T-helper 2 cell treated with Interferon-gamma antibody and Interleukin-4, amounts not matched to agents 100 ng/mL and 5 ng/mL, for 36 hours (primary cell): ENCODE measurements around the gene RABGGTA. TPM values are rescaled to one million over a fixed set of nuclear protein-coding genes. Genes with fewer than 3 reads are reported as not detected.

Experiments
- intact Hi-C: fragments of 100-400 bp; cut with micrococcal nuclease; formaldehyde crosslinking; loops from one replicate; pipeline ENCODE4 v1.15.1; 2023
- total RNA-seq: library from RNA; stranded (reverse); gene quantifications from 2 replicates; pipeline ENCODE4 v1.2.3, GENCODE V29; 2022

The RABGGTA gene
- total RNA-seq, 1 donor from 2014 or later = 54.4 TPM

DNA sequence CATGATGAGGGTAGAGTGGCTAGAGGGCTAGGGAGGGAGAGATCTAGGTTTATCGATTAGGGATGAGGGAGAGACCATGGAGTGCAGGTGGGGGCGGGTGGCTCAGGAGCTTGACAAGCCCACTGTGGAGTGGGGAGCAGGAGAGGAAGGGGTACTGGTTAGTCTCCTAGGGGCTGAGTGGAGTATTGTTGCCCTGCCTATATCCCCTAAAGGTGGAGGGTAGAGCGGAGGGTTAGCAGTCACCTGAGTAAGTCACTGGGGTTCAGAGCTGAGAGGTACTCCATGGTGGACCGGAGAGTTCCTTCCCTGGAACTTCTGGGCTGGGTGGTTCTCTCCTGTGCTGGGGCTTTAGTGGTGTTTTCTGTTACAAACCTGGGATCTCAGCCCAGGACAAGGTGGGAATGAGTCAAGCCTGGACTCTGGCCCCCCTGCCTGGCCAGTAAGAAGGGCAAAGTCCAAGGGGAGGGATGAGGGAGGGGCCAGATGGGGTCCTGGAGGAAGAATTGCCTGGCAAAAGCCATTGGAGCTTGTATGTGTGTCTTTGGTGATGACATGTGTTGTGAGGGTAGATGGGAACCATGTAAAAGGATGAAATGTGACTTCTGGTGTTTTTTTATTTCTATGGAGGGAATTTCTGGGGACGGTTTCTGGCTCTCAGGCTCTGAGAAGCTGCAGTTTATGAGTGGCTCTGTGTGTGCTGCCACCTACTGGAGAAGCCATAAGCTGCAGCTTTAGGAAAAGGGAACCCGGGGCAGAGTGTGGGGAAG lies 36.4 kb upstream of the RABGGTA start, which contains the start of gene CIDEB:
TSS of gene CIDEB (minus strand) at position 403 of the 767 bp plus-strand sequence. CDS start at position 284, 119 bp downstream.
- intact Hi-C loops = loop anchor here (1.0 kb wide), 1 partner anchor 65 kb away; the partner anchor contains the start of gene TINF2

DNA sequence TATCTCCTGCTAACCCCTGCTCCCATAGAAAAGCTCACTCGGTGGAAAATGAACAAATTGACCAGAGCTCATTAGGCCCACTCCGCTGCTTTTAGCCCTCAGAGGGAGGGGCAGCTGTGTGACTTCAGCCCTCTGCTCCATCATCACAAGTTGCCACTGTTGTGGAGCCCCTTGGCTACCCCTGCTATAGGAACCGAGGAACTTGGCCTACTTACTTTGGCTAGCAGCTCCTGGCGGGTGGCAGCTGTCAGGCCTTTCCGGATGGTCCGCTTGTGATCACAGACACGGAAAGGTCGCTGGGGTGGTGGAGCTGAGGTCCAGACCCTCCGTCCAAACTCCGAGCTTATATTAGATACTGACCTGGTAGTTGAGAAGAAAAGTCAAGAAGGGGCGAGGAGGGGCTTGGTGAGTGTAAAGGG lies 35.8 kb upstream of the RABGGTA start:
- intact Hi-C loops = no loop called here

GRCh38 chr14:24304019-24304387 lies 32.6 kb upstream of the RABGGTA start:
- intact Hi-C loops = no loop called here

- intact Hi-C loops = no loop called here
Observed at GRCh38 chr14:24300326-24300980, 29.1 kb upstream of the RABGGTA start.

GRCh38 chr14:24299255-24300191 lies 28.1 kb upstream of the RABGGTA start, which contains the start of the genes DHRS1 and NOP9:
Gene DHRS1, minus strand, starts transcription at chr14:24299780. Its CDS starts 674 bp downstream, at chr14:24299106.
Gene NOP9, plus strand, starts transcription at chr14:24299850. Its CDS starts 105 bp downstream, at chr14:24299955.
- intact Hi-C loops = loop anchor here (1.0 to 5.0 kb wide), 6 partner anchors 20 to 152 kb away; partner anchors contain the start of genes MDP1, PSME2, RABGGTA and RNF31

DNA sequence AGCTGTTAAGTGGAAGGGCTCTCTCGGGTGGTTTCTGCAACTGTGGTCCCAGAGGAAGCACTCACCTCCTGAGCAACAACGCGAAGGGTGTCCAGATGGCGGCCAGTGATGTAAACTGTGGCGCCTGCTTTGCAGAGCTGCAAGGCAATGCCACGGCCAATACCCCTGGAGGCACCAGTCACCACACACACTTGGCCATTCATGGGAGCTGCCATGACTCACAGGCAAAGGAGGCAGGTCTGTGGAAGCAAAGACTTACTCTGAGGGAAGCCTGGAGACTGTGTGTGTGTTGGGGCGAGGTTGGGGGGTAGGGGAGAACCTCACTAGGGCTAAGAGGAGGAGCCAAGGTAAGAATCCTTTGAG lies 27.5 kb upstream of the RABGGTA start:
- intact Hi-C loops = loop anchor here (1.0 to 5.0 kb wide), 6 partner anchors 20 to 152 kb away; partner anchors contain the start of genes MDP1, PSME2, RABGGTA and RNF31

- intact Hi-C loops = loop anchor here (5.0 kb wide), 2 partner anchors 35 to 150 kb away; partner anchors contain the start of genes PSME2 and RNF31
Observed at GRCh38 chr14:24297190-24297964, 26.0 kb upstream of the RABGGTA start.

- intact Hi-C loops = loop anchor here (5.0 kb wide), 2 partner anchors 36 to 149 kb away; partner anchors contain the start of genes PSME2 and RNF31
Observed at GRCh38 chr14:24296341-24297157, 25.2 kb upstream of the RABGGTA start.

DNA sequence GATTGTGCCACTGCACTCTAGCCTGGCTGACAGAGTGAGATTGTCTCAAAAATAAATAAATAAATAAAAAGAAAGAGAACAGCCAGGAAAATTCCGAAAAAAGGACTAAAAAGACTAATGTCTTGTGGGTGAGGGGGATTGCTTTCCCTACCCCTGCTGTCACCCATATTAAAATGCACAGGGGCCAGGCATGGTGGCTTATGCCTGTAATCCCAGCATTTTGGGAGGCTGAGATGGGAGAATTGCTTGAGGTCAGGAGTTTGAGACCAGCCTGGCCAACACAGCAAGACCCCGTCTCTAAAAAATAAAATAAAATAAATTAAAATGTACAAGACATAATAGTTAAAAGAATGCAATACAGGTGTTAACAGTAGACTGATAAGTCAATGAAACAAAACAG lies 22.1 kb upstream of the RABGGTA start:
- intact Hi-C loops = no loop called here

DNA sequence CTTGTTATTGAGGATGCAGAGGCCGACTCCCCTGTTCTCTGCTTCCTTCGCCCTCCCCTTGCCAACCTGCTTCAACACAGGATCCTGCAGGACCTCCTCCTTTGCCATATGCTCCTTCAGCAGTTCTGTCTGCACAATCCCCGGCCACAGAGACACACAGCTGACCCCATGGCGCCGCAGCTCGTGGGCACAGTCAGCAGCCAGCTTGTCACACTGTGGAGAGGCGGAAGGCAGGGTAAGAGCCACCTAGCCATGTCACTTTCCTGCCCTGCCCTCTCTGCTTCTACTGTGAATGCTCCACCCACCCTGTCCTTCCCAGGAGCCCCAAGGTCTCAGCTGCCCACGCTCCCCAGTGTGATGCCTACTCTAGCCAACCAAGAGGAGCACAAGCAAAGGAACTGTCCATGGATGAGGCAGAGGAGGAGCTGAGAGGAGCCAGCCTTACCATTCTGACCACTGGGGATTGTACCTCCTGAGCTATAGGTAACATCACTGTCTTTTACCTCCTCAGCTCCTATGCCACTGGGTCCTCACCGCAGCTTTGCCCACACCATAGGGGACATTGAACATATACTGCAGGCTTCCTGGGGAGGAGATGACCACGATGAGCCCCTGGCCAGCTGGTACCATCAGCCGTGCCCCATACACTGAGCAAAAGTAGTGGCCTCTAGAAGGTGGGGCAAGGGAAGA lies 20.9 kb upstream of the RABGGTA start:
- intact Hi-C loops = no loop called here

DNA sequence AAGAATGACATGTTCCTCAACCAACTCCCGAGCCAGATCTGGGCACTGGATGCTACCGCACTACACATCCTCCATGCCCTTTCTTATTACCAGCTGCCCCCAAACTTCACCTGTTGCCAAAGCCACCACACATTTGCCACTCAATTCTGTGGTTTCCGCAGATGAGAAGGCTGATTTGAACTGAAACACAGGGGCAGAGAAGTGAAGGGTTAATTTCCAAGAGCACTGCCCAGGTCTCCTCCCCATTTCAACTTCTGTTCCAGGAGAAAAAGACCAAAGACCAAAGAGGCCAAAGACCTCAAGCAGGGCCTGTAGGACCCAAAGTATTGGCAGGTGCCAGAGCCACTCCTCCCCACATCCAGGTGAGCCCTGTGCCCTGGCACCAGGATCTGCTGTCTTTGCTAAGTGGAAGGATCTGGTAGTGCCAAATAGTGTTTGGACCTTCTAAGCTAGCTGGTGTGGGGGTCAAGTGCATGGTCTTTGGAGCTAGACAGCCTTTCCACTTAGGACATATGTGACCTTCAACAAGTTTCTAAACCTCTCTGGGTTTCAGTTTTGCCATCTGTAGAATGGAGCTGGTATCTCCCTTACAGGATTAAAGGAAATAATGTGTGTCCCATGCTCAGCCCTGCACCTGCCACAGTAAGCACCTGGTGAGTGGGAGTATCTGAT lies 20.2 kb upstream of the RABGGTA start:
- intact Hi-C loops = no loop called here

GRCh38 chr14:24290746-24291145 lies 19.3 kb upstream of the RABGGTA start:
- intact Hi-C loops = no loop called here

- intact Hi-C loops = no loop called here
Observed at GRCh38 chr14:24289649-24290280, 18.4 kb upstream of the RABGGTA start.

GRCh38 chr14:24286996-24287395 lies 15.6 kb upstream of the RABGGTA start:
- intact Hi-C loops = no loop called here

- intact Hi-C loops = no loop called here
Observed at GRCh38 chr14:24285351-24285750, 14.0 kb upstream of the RABGGTA start.

DNA sequence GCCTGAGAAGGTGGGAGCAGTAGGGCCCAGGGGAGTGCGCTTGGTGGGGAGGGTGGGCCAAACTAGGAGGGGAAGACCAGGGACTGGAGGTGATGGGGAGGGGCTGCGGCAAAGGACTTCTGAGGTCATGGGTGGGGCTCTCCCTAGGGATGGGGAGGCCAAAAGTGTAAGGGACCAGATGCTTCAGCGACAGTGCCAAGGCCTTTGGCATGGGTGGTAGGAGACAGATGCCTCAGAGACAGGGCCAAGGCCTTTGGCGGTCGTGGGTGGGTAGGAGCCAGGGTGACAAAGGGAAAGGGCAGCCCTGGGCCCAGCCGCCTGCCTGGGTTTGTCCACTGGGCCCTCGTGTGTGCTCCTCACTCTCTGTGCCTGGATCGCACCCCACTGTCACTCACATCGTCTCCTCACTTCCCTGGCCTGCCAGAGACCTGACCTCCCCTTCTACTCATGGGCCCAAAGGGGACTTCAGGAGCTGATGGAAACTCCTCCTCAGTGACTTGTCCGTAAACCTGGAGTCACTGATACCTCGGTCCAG lies 13.2 kb upstream of the RABGGTA start:
- intact Hi-C loops = no loop called here

DNA sequence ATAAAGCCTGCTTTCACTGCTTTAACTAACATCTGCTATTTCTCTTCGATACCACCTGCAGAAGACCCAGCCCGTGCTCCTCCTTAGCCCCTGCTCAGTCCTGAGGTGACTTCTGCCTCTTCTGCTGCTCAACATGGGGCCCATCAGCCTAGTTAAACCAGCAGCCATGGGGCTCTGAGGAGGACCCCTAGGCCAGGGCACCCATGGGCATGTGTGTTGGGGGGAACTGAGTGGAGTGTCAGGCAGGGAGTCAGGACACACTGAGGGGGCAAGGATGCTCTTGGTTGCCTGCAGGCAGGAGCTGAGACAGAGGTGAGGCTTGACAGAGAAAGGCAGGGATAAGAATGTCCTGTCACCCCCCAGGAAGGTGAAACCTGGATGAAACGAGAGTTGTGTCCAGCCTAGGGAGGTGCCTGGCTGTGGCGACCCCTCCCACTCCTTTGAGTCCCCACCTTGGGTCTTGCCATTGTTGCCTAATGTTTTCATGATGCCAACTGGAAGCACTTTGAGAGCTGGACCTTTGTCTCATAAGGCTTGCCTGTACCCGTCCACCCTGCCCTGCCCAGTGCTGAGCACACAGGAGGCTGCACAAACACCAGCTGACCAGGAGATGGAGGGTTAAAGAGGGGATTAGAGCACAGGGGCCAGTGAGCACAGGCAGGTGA lies 12.5 kb upstream of the RABGGTA start:
- intact Hi-C loops = no loop called here
